Mesothelial cell of epicardium (in vitro differentiated cells): ENCODE measurements around the gene CLPSL2. TPM values are rescaled to one million over a fixed set of nuclear protein-coding genes. Genes with fewer than 3 reads are reported as not detected.

Experiments
- DNase-seq, 2 experiments: peaks; one replicate each; pipeline ENCODE4 v3.0.0; 2021; ENCODE audit warnings: low spot score in 2 of 2; ENCODE audit not compliant: unreplicated experiment in 2 of 2
- H3K27ac Mint-ChIP-seq: 2 replicates; pipeline ENCODE4 v1.8.0; 2021; ENCODE audit warnings: mixed read lengths
- H3K27me3 Mint-ChIP-seq: 2 replicates; pipeline ENCODE4 v1.8.0; 2021; ENCODE audit warnings: low read depth, mixed read lengths
- H3K36me3 Mint-ChIP-seq: 2 replicates; pipeline ENCODE4 v1.8.0; 2021; ENCODE audit warnings: mixed read lengths
- H3K4me1 Mint-ChIP-seq: 2 replicates; pipeline ENCODE4 v1.8.0; 2021; ENCODE audit warnings: mixed read lengths
- H3K4me3 Mint-ChIP-seq: 2 replicates; pipeline ENCODE4 v1.8.0; 2021; ENCODE audit warnings: mild to moderate bottlenecking, moderate library complexity, mixed read lengths
- H3K9me3 Mint-ChIP-seq: 2 replicates; pipeline ENCODE4 v1.8.0; 2021; ENCODE audit warnings: mixed read lengths
- CTCF ChIP-seq: fragments of 200-600 bp; sonication (generic); IDR thresholded peaks from one replicate; pipeline ENCODE4 v1.5.0; 2021; ENCODE audit warnings: antibody characterized with exemption; ENCODE audit not compliant: unreplicated experiment
- total RNA-seq: library from RNA; stranded (reverse); gene quantifications from 3 replicates; pipeline ENCODE4 v1.2.1, GENCODE V29; 2021

CLPSL2 gene
- total RNA-seq, 1 donor from 2014 or later: not detected

- H3K27ac Mint-ChIP-seq: no peak overlapping the region
- no peak overlapping the region for H3K4me3 Mint-ChIP-seq
- H3K36me3 Mint-ChIP-seq: no peaks in the 10 kb centered on the region
- TF ChIP-seq CTCF: no peak
- no peak for DNase-seq
- no peaks in the 10 kb centered on the region for H3K27me3 Mint-ChIP-seq
- H3K4me1 Mint-ChIP-seq: peaks cover 19% of the 10 kb centered on the region
- H3K9me3 Mint-ChIP-seq: peaks cover 5% of the 10 kb centered on the region
Measured at GRCh38 chr6:35742842-35743241, 33.6 kb upstream of the CLPSL2 start.

GRCh38 chr6:35745509-35745908 lies 30.9 kb upstream of the CLPSL2 start:
- H3K36me3 Mint-ChIP-seq: no peaks in the 10 kb centered on the region
- H3K27me3 Mint-ChIP-seq: no peaks in the 10 kb centered on the region
- H3K4me3 Mint-ChIP-seq: no peak overlapping the region
- no peak for DNase-seq
- no peak for TF ChIP-seq CTCF
- peaks cover 12% of the 10 kb centered on the region for H3K9me3 Mint-ChIP-seq
- peaks cover 8% of the 10 kb centered on the region for H3K4me1 Mint-ChIP-seq
- H3K27ac Mint-ChIP-seq: no peak overlapping the region

GRCh38 chr6:35746516-35746915 lies 29.9 kb upstream of the CLPSL2 start:
- Mint-ChIP-seq H3K36me3 (no peaks in the 10 kb centered on the region), H3K4me3 (no peak overlapping the region), H3K9me3 (peaks cover 12% of the 10 kb centered on the region), H3K27ac (no peak overlapping the region), H3K4me1 (peaks cover 5% of the 10 kb centered on the region), H3K27me3 (no peaks in the 10 kb centered on the region)
- no peak for DNase-seq
- no peak for TF ChIP-seq CTCF

- no peak for TF ChIP-seq CTCF
- no peaks in the 10 kb centered on the region for H3K36me3 Mint-ChIP-seq
- peaks cover 12% of the 10 kb centered on the region for H3K9me3 Mint-ChIP-seq
- H3K4me3 Mint-ChIP-seq: no peak overlapping the region
- H3K4me1 Mint-ChIP-seq: peaks cover under 1% of the 10 kb centered on the region
- no peak overlapping the region for H3K27ac Mint-ChIP-seq
- no peak for DNase-seq
- peaks cover 5% of the 10 kb centered on the region for H3K27me3 Mint-ChIP-seq
Measured at GRCh38 chr6:35747877-35748276, 28.5 kb upstream of the CLPSL2 start.

GRCh38 chr6:35750557-35750956 lies 25.8 kb upstream of the CLPSL2 start:
- H3K4me3 Mint-ChIP-seq: no peak overlapping the region
- H3K9me3 Mint-ChIP-seq: peaks cover 12% of the 10 kb centered on the region
- no peak overlapping the region for H3K27ac Mint-ChIP-seq
- DNase-seq: no peak
- TF ChIP-seq CTCF: no peak
- no peaks in the 10 kb centered on the region for H3K36me3 Mint-ChIP-seq
- no peaks in the 10 kb centered on the region for H3K4me1 Mint-ChIP-seq
- H3K27me3 Mint-ChIP-seq: peaks cover 5% of the 10 kb centered on the region

- Mint-ChIP-seq H3K9me3 (peaks cover 12% of the 10 kb centered on the region), H3K27me3 (peaks cover 5% of the 10 kb centered on the region), H3K27ac (no peak overlapping the region), H3K4me1 (no peaks in the 10 kb centered on the region), H3K36me3 (no peaks in the 10 kb centered on the region), H3K4me3 (no peak overlapping the region)
- DNase-seq: no peak
- TF ChIP-seq CTCF: no peak
Measured at GRCh38 chr6:35751594-35751993, 24.8 kb upstream of the CLPSL2 start.
